KMS-11 (cell line): ENCODE results near the gene BCAN.

Experiments
- H2AFZ ChIP-seq: fragments of 200-600 bp; sonication (generic); 2 replicates; pipeline ENCODE4 v1.6.1; 2016; ENCODE audit warnings: antibody characterized with exemption, mixed run types, low read depth
- H3K27ac ChIP-seq: fragments of 200-600 bp; sonication (generic); 2 replicates; pipeline ENCODE4 v1.6.1; 2016; ENCODE audit warnings: mild to moderate bottlenecking, mixed run types
- H3K27me3 ChIP-seq: fragments of 200-600 bp; sonication (generic); 2 replicates; pipeline ENCODE4 v1.6.1; 2017; ENCODE audit warnings: mild to moderate bottlenecking, low read depth, mixed run types, moderate library complexity; ENCODE audit not compliant: insufficient read depth
- H3K36me3 ChIP-seq: fragments of 200-600 bp; sonication (generic); 2 replicates; pipeline ENCODE4 v1.6.1; 2017; ENCODE audit warnings: mild to moderate bottlenecking, mixed run types; ENCODE audit not compliant: insufficient read depth
- H3K4me1 ChIP-seq: fragments of 200-600 bp; sonication (generic); 2 replicates; pipeline ENCODE4 v1.6.1; 2016; ENCODE audit warnings: mild to moderate bottlenecking, low read depth, mixed run types; ENCODE audit not compliant: poor library complexity, severe bottlenecking
- H3K4me2 ChIP-seq: fragments of 200-600 bp; sonication (generic); 2 replicates; pipeline ENCODE4 v1.7.0; 2016; ENCODE audit warnings: mild to moderate bottlenecking, mixed run types
- H3K4me3 ChIP-seq: fragments of 200-600 bp; sonication (generic); IDR thresholded peaks from 2 replicates; pipeline ENCODE4 v1.6.1; 2017; ENCODE audit warnings: low read depth, low read length, mixed read lengths; ENCODE audit not compliant: insufficient read depth
- H3K79me2 ChIP-seq: fragments of 200-600 bp; sonication (generic); 2 replicates; pipeline ENCODE4 v1.6.1; 2016; ENCODE audit warnings: low read depth, mixed run types; ENCODE audit not compliant: insufficient read depth
- H3K9ac ChIP-seq: fragments of 200-600 bp; sonication (generic); 2 replicates; pipeline ENCODE4 v1.6.1; 2016; ENCODE audit warnings: mild to moderate bottlenecking, mixed run types
- H4K20me1 ChIP-seq: fragments of 200-600 bp; sonication (generic); 2 replicates; pipeline ENCODE4 v1.6.1; 2016; ENCODE audit warnings: mild to moderate bottlenecking, mixed run types; ENCODE audit not compliant: insufficient read depth
- CTCF ChIP-seq: fragments of 200-600 bp; sonication (generic); conservative IDR thresholded peaks from 2 replicates; pipeline ENCODE4 v1.6.1; 2017; ENCODE audit warnings: low read depth, mild to moderate bottlenecking, antibody characterized with exemption, low read length, moderate library complexity, mixed read lengths

The BCAN gene

GRCh38 chr1:156655904-156656516 lies 14.1 kb downstream of the BCAN start:
- no peak for TF ChIP-seq CTCF
- no peak overlapping the region for H3K27ac ChIP-seq
- no peak overlapping the region for H3K4me3 ChIP-seq
- no peak overlapping the region for H3K9ac ChIP-seq
- H3K27me3 ChIP-seq, result peaks cover 83% of the 10 kb centered on the region
- no peaks in the 10 kb centered on the region for H3K36me3 ChIP-seq
- H4K20me1 ChIP-seq, result no peaks in the 10 kb centered on the region
- H3K4me1 ChIP-seq, result peaks cover 18% of the 10 kb centered on the region
- no peak overlapping the region for H2AFZ ChIP-seq
- no peak overlapping the region for H3K4me2 ChIP-seq
- H3K79me2 ChIP-seq, result peaks cover 7% of the 10 kb centered on the region; the same call in 1 of the 2 replicates

GRCh38 chr1:156656806-156657740 lies 15.2 kb downstream of the BCAN start:
- Histone ChIP-seq H3K9ac (no peak overlapping the region), H3K4me1 (peaks cover 26% of the 10 kb centered on the region), H4K20me1 (no peaks in the 10 kb centered on the region), H3K4me2 (peak overlapping the region; percentile 17; the same call in 1 of the 2 replicates), H3K36me3 (no peaks in the 10 kb centered on the region), H3K4me3 (no peak overlapping the region), H3K79me2 (peaks cover 8% of the 10 kb centered on the region; the same call in 1 of the 2 replicates), H3K27me3 (peaks cover 83% of the 10 kb centered on the region), H2AFZ (no peak overlapping the region), H3K27ac (no peak overlapping the region)
- peak; percentile 100 for TF ChIP-seq CTCF

GRCh38 chr1:156657741-156658319 lies 15.9 kb downstream of the BCAN start:
- TF ChIP-seq CTCF, result peak; percentile 54
- H3K79me2 ChIP-seq, result peaks cover 8% of the 10 kb centered on the region; the same call in 1 of the 2 replicates
- H3K4me3 ChIP-seq, result no peak overlapping the region
- H3K27ac ChIP-seq, result no peak overlapping the region
- no peaks in the 10 kb centered on the region for H4K20me1 ChIP-seq
- peaks cover 77% of the 10 kb centered on the region for H3K27me3 ChIP-seq
- H3K9ac ChIP-seq, result no peak overlapping the region
- no peak overlapping the region for H2AFZ ChIP-seq
- H3K4me2 ChIP-seq, result peak overlapping the region; percentile 17; the same call in 1 of the 2 replicates
- H3K36me3 ChIP-seq, result no peaks in the 10 kb centered on the region
- H3K4me1 ChIP-seq, result peaks cover 34% of the 10 kb centered on the region

- H3K4me2 ChIP-seq, result no peak overlapping the region
Observed at GRCh38 chr1:156658496-156658895, 16.6 kb downstream of the BCAN start.

More at GRCh38 chr1:156658496-156658895, 16.6 kb downstream of the BCAN start:
- H2AFZ ChIP-seq, result no peak overlapping the region
- no peak overlapping the region for H3K27ac ChIP-seq
- H3K9ac ChIP-seq, result no peak overlapping the region
- H3K4me1 ChIP-seq, result peaks cover 40% of the 10 kb centered on the region
- H3K36me3 ChIP-seq, result no peaks in the 10 kb centered on the region
- H3K27me3 ChIP-seq, result peaks cover 74% of the 10 kb centered on the region
- peaks cover 8% of the 10 kb centered on the region; the same call in 1 of the 2 replicates for H3K79me2 ChIP-seq
- no peak for TF ChIP-seq CTCF
- no peaks in the 10 kb centered on the region for H4K20me1 ChIP-seq
- no peak overlapping the region for H3K4me3 ChIP-seq
